Activated CD8-positive, alpha-beta memory T cell treated with anti-CD3 and anti-CD28 coated beads, Interleukin-2, amount 10 ng/mL, durations not matched to agents 7 days and 5 days (primary cell): ENCODE results near the gene ADAM15. TPM values are rescaled to one million over a fixed set of nuclear protein-coding genes. Genes with fewer than 3 reads are reported as not detected.

ENCODE experiments used
- ATAC-seq: fragments of 150-1000 bp; cut with Tn5 transposase; one replicate; pipeline ENCODE4 v1.10.0; 2021; ENCODE audit warnings: moderate library complexity
- CTCF ChIA-PET: fragments of 350-600 bp; sonication (Branson Sonifier 250); formaldehyde crosslinking; loops from one replicate; lab custom pipeline; 2021; ENCODE audit warnings: antibody characterized with exemption; lab: Charles Lee
- DNase-seq: peaks from one replicate; pipeline ENCODE4 v3.0.0-alpha.2; 2020
- H3K27ac Mint-ChIP-seq: one replicate; pipeline ENCODE4 v1.8.0; 2021; ENCODE audit warnings: mild to moderate bottlenecking, mixed read lengths
- H3K27me3 Mint-ChIP-seq: one replicate; pipeline ENCODE4 v1.8.0; 2021; ENCODE audit warnings: mixed read lengths
- H3K36me3 Mint-ChIP-seq: one replicate; pipeline ENCODE4 v1.8.0; 2021; ENCODE audit warnings: mild to moderate bottlenecking, mixed read lengths
- H3K4me1 Mint-ChIP-seq: one replicate; pipeline ENCODE4 v1.8.0; 2021; ENCODE audit warnings: mixed read lengths
- H3K4me3 Mint-ChIP-seq: one replicate; pipeline ENCODE4 v1.8.0; 2021; ENCODE audit warnings: mild to moderate bottlenecking, moderate library complexity, mixed read lengths
- H3K9me3 Mint-ChIP-seq: one replicate; pipeline ENCODE4 v1.8.0; 2022; ENCODE audit warnings: low read depth, mixed read lengths
- total RNA-seq, 2 experiments: library from RNA; stranded (reverse); gene quantifications; one replicate each; pipeline ENCODE4 v1.2.3, GENCODE V29; 2021

The ADAM15 gene
- total RNA-seq, 2 experiments from 2014 or later = 41.7 to 47.5 TPM

DNA sequence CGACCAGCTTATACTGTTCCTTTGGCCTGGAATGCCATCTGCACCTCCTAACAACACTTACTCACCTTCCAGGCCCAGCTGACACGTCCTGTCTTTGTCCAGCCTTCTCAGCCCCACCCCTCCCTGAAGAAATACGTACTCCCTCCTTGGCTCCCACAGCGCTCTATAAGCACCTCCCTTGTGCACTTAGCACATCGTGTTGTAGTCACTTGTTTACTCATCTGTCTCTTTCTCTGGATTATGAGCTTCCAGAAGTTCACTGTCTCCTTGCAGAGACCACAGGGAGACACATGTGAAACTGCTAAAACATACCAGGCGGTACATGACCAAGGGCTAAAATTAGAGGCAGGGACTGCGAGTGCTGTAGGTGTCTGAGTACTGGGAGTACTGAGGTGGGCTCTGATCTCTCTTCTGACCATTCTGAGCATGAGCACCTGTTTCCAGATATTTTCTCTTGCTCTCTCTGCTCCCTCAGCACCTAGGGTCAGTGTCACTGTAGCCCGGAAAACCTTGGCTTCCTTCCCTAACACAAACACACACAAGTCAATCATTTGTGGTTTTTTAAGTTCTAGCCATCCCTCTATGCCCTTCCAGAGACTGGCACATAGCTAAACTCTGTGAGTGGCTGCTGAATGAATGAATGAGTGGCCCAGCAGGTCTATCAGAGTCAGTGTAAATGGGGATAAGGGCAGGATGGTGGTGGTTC is 12.4 kb upstream of the ADAM15 start:
- Mint-ChIP-seq H3K4me1 (peaks cover 4% of the 10 kb centered on the region), H3K27me3 (peaks cover 33% of the 10 kb centered on the region), H3K27ac (no peak overlapping the region), H3K4me3 (no peak overlapping the region), H3K36me3 (no peaks in the 10 kb centered on the region), H3K9me3 (no peaks in the 10 kb centered on the region)
- DNase-seq (no peak), ATAC-seq (no peak)
- CTCF ChIA-PET = interaction anchor here (1.1 to 18.1 kb wide), 4 partner anchors 10 to 46 kb away, joined by 3 to 323 read pairs (median 10); partner anchors contain the start of genes ADAM15 and EFNA4

DNA sequence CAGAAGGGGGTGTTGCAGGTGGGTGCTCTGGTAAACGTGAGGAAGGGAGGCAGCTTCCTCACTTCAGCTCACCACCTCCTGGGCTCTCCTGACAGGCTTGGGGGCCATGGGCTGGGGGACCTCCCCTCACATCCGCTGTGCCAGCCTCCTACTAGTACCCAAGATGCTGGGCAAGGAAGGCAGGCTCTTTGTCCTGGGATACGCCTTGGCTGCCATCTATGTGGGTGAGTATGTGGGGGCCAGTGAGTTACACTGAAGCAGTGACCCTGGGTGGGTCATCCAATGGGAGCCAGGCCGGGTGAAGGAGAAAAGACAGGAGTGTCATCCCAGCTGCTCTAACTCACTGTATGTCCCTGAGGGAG is 11.8 kb upstream of the ADAM15 start:
- no peak overlapping the region for H3K27ac Mint-ChIP-seq
- ATAC-seq (no peak), DNase-seq (no peak)
- no peaks in the 10 kb centered on the region for H3K36me3 Mint-ChIP-seq
- H3K4me3 Mint-ChIP-seq = no peak overlapping the region
- H3K9me3 Mint-ChIP-seq = no peaks in the 10 kb centered on the region
- H3K27me3 Mint-ChIP-seq = peaks cover 30% of the 10 kb centered on the region
- H3K4me1 Mint-ChIP-seq = peaks cover 4% of the 10 kb centered on the region
- CTCF ChIA-PET = interaction anchor here (1.1 to 18.1 kb wide), 4 partner anchors 11 to 46 kb away, joined by 3 to 323 read pairs (median 10); partner anchors contain the start of genes ADAM15 and EFNA4

- H3K9me3 Mint-ChIP-seq = no peaks in the 10 kb centered on the region
- H3K4me1 Mint-ChIP-seq = peaks cover 13% of the 10 kb centered on the region
- no peak overlapping the region for H3K27ac Mint-ChIP-seq
- CTCF ChIA-PET = interaction anchor here (0.7 to 25.7 kb wide), 6 partner anchors 18 to 496 kb away, joined by 3 to 328 read pairs (median 44); partner anchors contain the start of genes ADAM15 and EFNA4
- no peak overlapping the region for H3K4me3 Mint-ChIP-seq
- H3K27me3 Mint-ChIP-seq = peaks cover 21% of the 10 kb centered on the region
- no peaks in the 10 kb centered on the region for H3K36me3 Mint-ChIP-seq
- DNase-seq (no peak), ATAC-seq (no peak)
Measured at GRCh38 chr1:155040358-155041093, 10.6 kb upstream of the ADAM15 start.

GRCh38 chr1:155042789-155043188 is 8.3 kb upstream of the ADAM15 start:
- Mint-ChIP-seq H3K4me1 (peaks cover 13% of the 10 kb centered on the region), H3K27ac (no peak overlapping the region), H3K4me3 (no peak overlapping the region), H3K36me3 (no peaks in the 10 kb centered on the region), H3K27me3 (peaks cover 13% of the 10 kb centered on the region), H3K9me3 (no peaks in the 10 kb centered on the region)
- ATAC-seq (no peak), DNase-seq (no peak)
- CTCF ChIA-PET = interaction anchor here (0.7 to 25.7 kb wide), 5 partner anchors 12 to 130 kb away, joined by 3 to 328 read pairs (median 84); partner anchors contain the start of genes ADAM15, EFNA4 and KRTCAP2

- no peaks in the 10 kb centered on the region for H3K9me3 Mint-ChIP-seq
- H3K4me3 Mint-ChIP-seq = no peak overlapping the region
- no peak for ATAC-seq
- DNase-seq = no peak
- peaks cover 8% of the 10 kb centered on the region for H3K27me3 Mint-ChIP-seq
- no peak overlapping the region for H3K27ac Mint-ChIP-seq
- peaks cover 13% of the 10 kb centered on the region for H3K4me1 Mint-ChIP-seq
- no peaks in the 10 kb centered on the region for H3K36me3 Mint-ChIP-seq
- CTCF ChIA-PET = interaction anchor here (0.6 to 25.7 kb wide), 14 partner anchors 10 to 1365 kb away, joined by 3 to 328 read pairs (median 4); partner anchors contain the start of genes ADAM15, EFNA4, KRTCAP2 and SLC50A1
Measured at GRCh38 chr1:155043301-155043702, 7.8 kb upstream of the ADAM15 start.

- no peaks in the 10 kb centered on the region for H3K36me3 Mint-ChIP-seq
Measured at GRCh38 chr1:155043793-155044192, 7.3 kb upstream of the ADAM15 start.

GRCh38 chr1:155044365-155044764 is 6.8 kb upstream of the ADAM15 start:
- no peak overlapping the region for H3K27ac Mint-ChIP-seq

More at GRCh38 chr1:155043793-155044192, 7.3 kb upstream of the ADAM15 start:
- Mint-ChIP-seq H3K4me3 (no peak overlapping the region), H3K27me3 (peaks cover 5% of the 10 kb centered on the region), H3K9me3 (no peaks in the 10 kb centered on the region), H3K4me1 (peaks cover 12% of the 10 kb centered on the region), H3K27ac (no peak overlapping the region)
- no peak for DNase-seq
- ATAC-seq = no peak
- CTCF ChIA-PET = interaction anchor here (0.6 to 25.7 kb wide), 18 partner anchors 11 to 1366 kb away, joined by 3 to 328 read pairs (median 4); partner anchors contain the start of genes ADAM15, EFNA3, EFNA4 and SLC50A1

DNA sequence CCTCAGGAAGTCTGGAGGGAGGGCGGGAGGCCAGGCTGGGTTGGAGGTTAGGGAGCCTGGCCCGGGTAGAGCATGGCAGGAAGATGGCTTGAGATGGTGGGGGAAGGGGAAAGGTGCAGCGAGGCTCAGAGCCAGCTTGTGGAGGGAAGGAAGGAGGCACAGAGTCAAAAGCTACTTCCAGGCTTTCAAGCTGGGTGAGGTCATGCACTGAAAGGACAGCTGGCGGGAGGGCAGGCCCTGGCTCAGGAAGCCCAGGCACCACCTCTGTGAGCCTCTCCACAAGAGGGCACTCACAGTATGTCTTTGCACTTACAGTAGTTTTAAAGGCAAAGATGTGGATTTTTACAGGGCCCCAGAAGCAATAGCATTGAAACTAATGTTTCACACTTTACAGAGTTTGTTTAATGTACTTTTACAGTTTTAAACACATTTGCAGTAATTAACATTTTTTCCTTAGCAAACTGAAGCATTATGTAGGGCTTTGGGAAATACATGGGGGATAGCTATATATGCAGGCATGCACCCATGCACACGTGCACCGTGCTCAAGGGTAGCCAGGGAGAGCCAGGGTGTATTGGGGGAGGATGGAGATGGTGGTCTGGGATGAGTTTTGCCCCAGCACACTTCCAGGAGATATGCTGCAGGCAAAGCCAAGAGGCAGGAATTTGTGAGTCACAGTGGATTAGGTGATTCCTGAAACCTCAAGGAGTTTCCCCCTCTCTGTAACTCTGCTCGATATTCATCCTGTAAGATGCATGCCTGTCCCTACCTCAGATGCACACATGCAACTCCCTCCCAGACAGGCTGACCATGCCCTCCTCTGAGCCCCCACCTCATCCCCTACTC is 6.1 kb upstream of the ADAM15 start:
- Mint-ChIP-seq H3K36me3 (no peaks in the 10 kb centered on the region), H3K4me1 (peaks cover 15% of the 10 kb centered on the region), H3K27me3 (peaks cover 5% of the 10 kb centered on the region), H3K27ac (no peak overlapping the region), H3K9me3 (no peaks in the 10 kb centered on the region), H3K4me3 (no peak overlapping the region)
- ATAC-seq (peak; percentile 93), DNase-seq (peak; percentile 81)
- CTCF ChIA-PET = interaction anchor here (0.6 to 25.7 kb wide), 19 partner anchors 10 to 485 kb away, joined by 3 to 328 read pairs (median 4); partner anchors contain the start of genes ADAM15, EFNA3, EFNA4 and PYGO2

More at GRCh38 chr1:155044365-155044764, 6.8 kb upstream of the ADAM15 start:
- Mint-ChIP-seq H3K27me3 (peaks cover 5% of the 10 kb centered on the region), H3K4me1 (peaks cover 9% of the 10 kb centered on the region), H3K9me3 (no peaks in the 10 kb centered on the region), H3K4me3 (no peak overlapping the region), H3K36me3 (no peaks in the 10 kb centered on the region)
- DNase-seq (no peak), ATAC-seq (no peak)
- CTCF ChIA-PET = interaction anchor here (0.6 to 25.7 kb wide), 18 partner anchors 10 to 485 kb away, joined by 3 to 328 read pairs (median 5); partner anchors contain the start of genes ADAM15, EFNA3, EFNA4 and SLC50A1

DNA sequence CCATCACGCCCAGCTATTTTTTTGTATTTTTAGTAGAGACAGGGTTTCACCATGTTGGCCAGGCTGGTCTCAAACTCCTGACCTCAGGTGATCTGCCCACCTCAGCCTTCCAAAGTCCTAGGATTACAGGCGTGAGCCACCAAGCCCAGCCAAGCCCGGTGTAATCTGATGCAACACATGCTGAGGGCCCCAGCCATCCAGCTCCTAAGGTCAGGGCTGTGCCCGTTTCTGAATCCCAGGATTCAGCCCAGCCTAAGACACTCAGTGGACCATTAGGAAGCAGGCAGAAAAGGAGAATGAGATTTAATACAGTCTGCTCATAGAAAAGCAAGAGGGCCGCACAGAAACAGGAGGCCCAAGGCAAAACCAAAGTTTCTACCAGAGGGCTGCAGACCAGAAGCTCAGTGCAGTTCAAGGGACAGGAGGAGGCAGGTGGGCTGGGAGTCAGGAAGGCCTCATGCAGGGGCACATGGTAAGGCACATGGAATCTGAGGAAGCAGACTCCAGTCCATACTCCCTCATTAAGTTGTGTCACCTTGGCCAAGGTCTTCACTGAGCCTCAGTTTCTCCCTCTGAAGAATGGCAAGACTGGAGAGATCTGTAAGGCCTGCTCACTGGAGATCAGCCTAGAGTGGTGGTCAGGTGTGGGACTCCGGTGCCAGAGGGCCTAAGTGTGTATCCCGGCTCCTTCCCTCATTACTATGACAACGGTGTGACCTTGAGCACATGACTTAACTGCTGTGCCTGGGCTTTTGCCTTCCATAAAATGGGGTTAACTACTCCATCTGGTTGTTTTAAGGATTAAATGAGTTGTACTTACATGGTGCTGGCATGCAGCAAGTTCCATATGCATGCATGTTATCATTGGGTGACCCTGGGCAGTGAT is 2.4 kb upstream of the ADAM15 start:
- H3K4me3 Mint-ChIP-seq = no peak overlapping the region

DNA sequence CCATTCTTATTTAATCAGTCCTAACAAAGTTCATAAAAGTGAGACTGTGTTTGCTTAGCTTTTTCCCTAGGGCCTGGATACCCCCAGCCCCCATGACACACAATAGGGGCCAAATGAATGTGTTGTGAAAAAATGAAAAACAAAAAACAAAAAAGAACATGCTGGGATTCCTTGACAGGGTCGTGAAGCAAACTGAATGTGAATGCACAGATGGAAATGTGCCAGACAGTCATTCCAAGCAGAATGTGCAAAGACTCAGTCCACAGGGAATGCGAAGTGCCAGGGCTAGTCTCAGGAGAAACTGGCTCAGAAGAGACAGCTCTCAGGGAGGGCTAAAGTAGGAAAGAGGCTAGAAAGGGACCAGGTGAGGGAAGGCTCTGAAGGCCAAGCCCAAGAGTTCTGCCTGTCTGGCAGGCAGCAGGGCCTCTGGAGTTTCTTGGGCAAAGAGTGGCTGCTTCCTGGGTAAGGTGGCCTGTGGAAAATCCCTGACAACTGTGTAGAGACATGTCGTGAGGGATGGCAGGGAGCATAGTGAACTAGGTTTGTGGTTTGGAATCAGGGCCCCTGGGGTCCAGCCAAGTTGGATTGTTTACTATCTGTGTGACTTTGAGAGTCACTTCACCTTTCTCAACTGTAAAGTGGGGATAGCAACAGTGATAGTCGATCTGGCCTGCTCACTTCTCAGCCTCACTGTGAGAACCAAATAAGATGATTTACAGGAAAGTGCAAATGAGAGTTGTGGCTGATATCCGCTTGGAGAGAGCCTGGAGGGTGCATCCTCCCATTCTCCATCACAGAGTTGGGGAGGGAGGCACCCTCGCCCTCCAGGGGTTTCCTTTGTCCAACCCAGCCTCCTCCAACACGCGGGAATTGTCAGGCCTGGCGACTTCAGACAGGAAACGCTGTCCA is 1.2 kb upstream of the ADAM15 start:
- Mint-ChIP-seq H3K4me1 (peaks cover 32% of the 10 kb centered on the region), H3K9me3 (no peaks in the 10 kb centered on the region), H3K27me3 (no peaks in the 10 kb centered on the region), H3K36me3 (no peaks in the 10 kb centered on the region), H3K27ac (peak overlapping the region; percentile 18), H3K4me3 (peak overlapping the region; percentile 79)
- DNase-seq (no peak), ATAC-seq (no peak)
- CTCF ChIA-PET = interaction anchor here (0.8 to 25.7 kb wide), 19 partner anchors 4 to 145 kb away, joined by 3 to 328 read pairs (median 7); partner anchors contain the start of genes ADAM15, EFNA3, EFNA4 and FLAD1

More for the DNA sequence above, 2.4 kb upstream of the ADAM15 start:
- no peak for DNase-seq
- Mint-ChIP-seq H3K36me3 (no peaks in the 10 kb centered on the region), H3K9me3 (no peaks in the 10 kb centered on the region), H3K27ac (no peak overlapping the region), H3K4me1 (peaks cover 37% of the 10 kb centered on the region), H3K27me3 (no peaks in the 10 kb centered on the region)
- CTCF ChIA-PET = interaction anchor here (1.2 to 25.7 kb wide), 7 partner anchors 10 to 93 kb away, joined by 3 to 328 read pairs (median 84); partner anchors contain the start of genes ADAM15, EFNA4, PBXIP1 and SLC50A1
- ATAC-seq = no peak

DNA sequence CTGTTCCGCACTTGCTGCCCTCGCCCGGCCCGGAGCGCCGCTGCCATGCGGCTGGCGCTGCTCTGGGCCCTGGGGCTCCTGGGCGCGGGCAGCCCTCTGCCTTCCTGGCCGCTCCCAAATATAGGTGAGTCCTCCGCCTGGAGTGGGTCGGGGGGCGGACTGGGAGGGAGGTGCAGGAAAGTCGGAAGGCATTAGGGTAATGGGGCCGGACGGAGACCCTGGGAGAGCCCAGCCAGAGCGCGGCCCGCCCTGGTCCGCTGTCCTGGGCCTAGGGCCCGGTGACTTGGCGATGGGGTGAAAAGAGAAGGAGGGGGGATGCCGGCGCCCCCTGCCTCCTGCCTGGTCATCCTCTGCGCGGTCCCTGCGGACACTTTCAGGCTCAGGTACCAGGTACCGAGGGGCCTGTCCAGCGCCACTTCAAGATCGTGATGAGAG is 243 bp downstream of the ADAM15 start:
- Mint-ChIP-seq H3K4me3 (peak overlapping the region; percentile 75), H3K36me3 (no peaks in the 10 kb centered on the region), H3K27ac (peak overlapping the region; percentile 72), H3K9me3 (no peaks in the 10 kb centered on the region), H3K4me1 (peaks cover 28% of the 10 kb centered on the region), H3K27me3 (no peaks in the 10 kb centered on the region)
- no peak for ATAC-seq
- DNase-seq = no peak
- CTCF ChIA-PET = interaction anchor here (0.6 to 25.7 kb wide), 34 partner anchors 5 to 666 kb away, joined by 3 to 328 read pairs (median 4); partner anchors contain the start of genes ADAM15, CKS1B, EFNA3 and EFNA4
